ENCODE measurements around the gene RHBDL2. TPM values are rescaled to one million over a fixed set of nuclear protein-coding genes. Genes with fewer than 3 reads are reported as not detected.
"Not testable (repeated sequence)": the region's sequence is repeated elsewhere in the genome, so short reads cannot be mapped to it uniquely, and the experiment has no call there.

RHBDL2 gene
- total RNA-seq, 2 experiments from 2014 or later, result not detected

DNA sequence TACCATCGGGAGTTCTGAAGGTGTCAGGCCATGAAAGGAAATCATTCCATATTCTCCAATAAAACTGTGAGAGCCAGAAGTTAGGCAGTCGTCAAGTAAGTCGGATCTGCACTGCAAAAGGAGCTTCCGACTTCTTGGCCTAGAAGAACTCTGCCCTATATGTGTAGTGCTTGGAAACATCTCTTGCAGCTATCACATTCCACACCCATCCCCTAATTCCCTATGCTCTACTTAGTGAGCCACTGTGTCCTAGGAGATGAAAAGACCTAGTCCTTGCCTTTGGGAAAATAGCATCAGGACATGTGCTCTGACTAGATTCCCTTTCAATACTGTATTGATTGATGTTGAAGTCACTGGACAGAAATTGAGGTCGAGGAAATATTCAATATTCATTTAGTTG lies 52.0 kb downstream of the RHBDL2 start:
- ChIA-PET CTCF (no interaction called here), POLR2A (no interaction called here)

DNA sequence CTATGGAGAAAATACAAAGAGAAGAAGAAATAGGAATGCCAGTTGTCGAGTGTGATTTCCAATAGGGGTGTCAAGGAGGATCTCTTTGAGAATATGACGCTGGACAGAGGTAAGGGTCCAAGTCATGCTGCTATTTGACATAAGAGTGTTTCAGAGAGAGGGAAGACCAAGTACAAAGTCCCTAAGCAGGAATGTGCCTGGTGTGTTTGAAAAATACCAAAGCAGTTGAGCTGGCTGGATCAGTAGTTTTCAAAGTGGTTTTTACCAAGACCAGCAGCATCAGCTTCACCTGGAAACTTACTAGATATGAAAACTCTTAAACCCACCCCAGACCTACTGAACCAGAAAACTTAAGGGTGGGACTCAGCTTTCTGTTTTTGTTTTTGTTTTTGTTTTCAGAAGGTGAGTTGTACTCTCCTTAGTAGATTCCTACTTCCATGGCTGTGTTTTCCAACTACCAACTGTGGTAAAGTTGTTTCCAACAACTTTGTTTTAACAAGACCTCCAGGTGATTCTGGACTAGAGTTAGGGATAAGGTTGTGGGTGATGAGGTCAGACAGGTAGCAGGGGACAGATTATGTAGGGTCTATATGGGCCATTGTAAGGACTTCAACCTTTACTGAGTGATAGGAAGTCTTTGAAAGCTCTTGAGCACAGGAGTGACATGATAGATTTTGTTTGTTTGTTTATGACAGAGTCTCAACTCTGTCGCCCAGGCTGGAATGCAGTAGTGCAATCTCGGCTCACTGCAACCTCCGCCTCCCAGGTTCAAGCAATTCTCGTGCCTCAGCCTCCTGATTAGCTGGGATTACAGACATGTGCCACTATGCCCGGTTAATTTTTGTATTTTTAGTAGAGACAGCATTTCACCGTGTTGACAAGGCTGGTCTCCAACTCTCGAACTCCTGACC lies 53.0 kb downstream of the RHBDL2 start:
- POLR2A ChIA-PET, result no interaction called here
- CTCF ChIA-PET, result no interaction called here

DNA sequence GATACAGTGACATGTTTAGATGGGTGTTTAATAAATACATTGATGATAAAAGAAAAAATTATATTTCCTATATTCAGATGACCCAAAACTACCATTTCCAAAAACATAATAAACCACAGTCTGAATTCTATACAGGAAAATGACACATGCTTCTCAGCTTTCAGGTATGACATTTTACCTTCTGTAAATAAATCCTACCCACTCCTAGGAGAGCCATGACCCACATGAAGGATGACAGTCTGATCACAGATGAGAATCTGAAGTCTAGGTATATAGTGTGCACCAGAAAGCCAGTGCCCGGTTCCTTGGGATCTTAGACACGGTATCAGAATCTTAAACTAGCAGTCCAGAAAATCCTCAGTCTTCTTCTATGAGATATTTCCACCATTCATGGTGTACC lies 56.5 kb downstream of the RHBDL2 start:
- ChIA-PET CTCF (no interaction called here), POLR2A (no interaction called here)

DNA sequence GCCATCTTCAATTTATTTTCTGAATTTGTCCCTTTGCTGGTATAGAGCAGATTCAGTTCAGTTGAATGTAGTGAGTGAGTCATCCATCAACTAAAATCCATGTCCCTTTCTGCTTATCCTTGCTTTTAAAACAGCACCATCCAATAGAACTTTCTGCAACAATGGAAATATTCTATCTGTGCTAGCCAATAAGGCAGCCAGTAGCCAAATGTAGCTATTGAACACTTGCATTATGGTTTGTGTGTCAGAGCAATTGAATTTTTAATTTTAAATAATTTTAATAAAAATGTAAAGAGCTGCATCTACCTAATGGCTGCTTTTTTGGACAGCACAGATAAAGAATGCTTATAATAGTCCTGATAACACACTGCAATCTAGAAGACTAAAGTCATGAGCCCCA lies 60.1 kb downstream of the RHBDL2 start, which contains the start of gene GJA9:
Gene GJA9 (minus strand): TSS at position 101 of the 400 bp plus-strand sequence. CDS start 5,489 bp downstream, outside the sequence.
- CTCF ChIA-PET, result interaction anchor here (0.6 kb wide), 1 partner anchor 83 kb away, joined by 3 read pairs; no protein-coding TSS in a partner anchor
- POLR2A ChIA-PET, result interaction anchor here (0.6 kb wide), 1 partner anchor 580 kb away, joined by 5 read pairs; no protein-coding TSS in a partner anchor

DNA sequence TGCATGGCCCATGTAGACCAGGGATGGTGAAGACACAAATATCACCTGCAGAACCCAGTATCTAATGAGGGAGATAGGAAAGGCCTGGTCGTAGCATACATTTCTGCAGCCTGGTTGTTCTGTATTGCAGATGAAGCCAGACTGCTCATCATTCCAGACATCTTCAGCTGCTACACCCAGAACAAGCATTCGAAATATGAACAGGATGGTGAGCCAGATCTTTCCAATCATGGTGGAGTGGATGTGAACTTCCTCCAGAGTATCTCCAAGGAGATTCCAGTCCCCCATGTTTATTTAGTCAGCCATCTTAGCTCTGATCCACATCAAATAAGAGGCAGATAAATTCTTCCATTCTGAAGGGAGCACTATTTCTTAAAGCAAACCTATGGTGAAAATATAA lies 65.8 kb downstream of the RHBDL2 start:
- ChIA-PET POLR2A (no interaction called here), CTCF (no interaction called here)

DNA sequence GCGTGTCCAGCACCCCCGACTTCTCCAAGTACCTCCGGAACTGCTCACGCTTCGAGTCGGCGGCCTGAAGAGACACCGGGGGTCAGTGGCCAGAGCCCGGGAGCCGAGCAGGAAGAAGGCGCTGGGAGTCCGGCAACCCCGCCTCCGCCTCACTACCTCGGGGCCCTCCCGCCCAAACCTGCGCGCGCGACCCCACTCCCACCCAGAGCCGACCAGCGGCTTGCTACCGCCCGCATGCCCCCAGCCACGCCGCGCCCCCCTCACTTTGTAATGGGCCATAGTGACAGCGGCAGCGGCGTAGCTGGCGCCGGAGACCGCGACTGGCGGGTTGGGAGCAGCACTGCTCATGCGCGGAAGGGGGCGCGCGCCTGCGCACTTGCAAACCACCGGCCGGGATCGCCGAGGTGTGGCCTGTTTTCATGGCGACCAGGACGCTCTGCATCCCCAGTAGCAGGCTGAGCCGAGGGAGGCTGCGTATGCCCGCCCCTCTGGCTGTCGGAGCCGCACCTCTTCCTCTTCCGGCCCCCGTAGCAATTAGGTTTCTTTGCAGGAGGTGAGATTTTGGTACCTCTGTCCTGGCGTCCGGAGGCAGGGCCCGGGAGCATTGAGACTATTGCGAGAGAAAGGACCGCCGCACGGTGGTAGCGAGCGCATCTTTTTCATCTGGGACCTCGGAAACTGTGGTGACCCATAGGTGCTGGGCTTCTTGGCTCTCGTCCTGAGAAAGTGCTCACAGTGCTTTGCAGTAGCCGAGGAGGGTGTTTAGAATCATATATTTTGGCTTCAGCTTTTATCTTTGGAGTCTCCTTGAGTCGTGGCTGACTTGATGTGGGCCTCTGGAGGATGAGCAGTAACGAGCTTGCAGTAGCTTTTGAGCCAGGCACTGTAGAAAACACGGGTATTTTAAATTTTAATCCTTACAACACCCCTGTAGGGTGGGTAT lies 68.3 kb downstream of the RHBDL2 start, which contains the start of gene MYCBP:
Gene MYCBP (minus strand): TSS at position 322 of the 943 bp plus-strand sequence. CDS start 43 bp downstream, at position 279.
- ChIA-PET POLR2A (interaction anchor here (0.5 kb wide), 1 partner anchor 127 kb away, joined by 3 read pairs; no protein-coding TSS in a partner anchor), CTCF (interaction anchor here (2.4 kb wide), 1 partner anchor 11 kb away, joined by 5 read pairs; no protein-coding TSS in a partner anchor)

DNA sequence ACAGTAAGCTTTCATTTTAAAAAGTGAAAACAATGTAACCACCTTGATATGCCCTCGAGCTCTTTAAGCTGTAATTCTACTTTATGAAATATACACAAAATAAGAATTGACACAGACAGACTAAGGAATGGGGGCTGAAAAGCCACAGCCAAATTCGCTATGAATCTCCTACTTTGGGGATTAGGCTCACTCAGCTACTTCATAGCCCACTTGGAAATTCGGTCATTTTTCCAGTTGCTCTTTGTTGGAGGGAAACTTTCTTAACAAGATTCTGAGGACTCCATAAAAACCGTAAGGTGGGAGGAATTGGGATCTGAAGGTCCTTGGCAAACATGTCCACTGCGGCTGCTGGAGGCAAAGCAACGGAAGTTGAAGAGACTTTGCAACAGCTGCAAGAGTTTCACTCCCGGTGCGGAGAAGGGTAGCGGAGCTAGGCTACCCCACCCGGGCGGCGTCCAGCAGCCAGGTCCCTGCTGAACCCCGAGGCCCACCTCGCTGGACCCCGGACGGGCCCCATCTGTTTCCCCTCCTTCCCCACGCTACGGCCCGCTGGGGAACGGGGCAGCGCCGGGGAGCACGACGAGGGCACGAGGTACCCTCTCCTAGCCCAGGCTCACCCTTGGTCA lies 69.1 kb downstream of the RHBDL2 start:
- POLR2A ChIA-PET, result interaction anchor here (0.7 kb wide), 1 partner anchor 154 kb away, joined by 3 read pairs; the partner anchor contains the start of gene NDUFS5
- CTCF ChIA-PET, result interaction anchor here (1.3 to 2.4 kb wide), 2 partner anchors 11 to 20 kb away, joined by 3 to 5 read pairs; no protein-coding TSS in a partner anchor

DNA sequence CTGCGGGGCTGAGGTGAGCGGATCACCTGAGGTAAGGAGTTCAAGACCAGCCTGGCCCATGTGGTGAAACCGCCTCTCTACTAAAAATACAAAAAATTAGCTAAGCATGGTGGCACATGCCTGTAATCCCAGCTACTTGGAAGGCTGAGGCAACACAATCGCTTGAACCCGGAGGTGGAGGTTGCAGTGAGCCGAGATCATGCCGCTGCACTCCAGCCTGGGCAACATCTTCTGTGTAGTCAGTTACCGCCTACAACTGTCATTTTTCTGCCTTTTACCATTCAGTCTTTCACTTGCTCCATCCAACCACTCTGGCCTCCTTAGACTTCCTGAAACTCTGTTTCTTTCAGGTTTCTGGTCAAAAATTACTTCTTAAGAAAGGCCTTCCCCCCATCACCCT lies 70.6 kb downstream of the RHBDL2 start:
- ChIA-PET CTCF (no interaction called here), POLR2A (interaction anchor here (0.7 to 1.9 kb wide), 4 partner anchors 12 to 155 kb away, joined by 3 to 7 read pairs (median 4); partner anchors contain the start of genes NDUFS5 and RRAGC)

DNA sequence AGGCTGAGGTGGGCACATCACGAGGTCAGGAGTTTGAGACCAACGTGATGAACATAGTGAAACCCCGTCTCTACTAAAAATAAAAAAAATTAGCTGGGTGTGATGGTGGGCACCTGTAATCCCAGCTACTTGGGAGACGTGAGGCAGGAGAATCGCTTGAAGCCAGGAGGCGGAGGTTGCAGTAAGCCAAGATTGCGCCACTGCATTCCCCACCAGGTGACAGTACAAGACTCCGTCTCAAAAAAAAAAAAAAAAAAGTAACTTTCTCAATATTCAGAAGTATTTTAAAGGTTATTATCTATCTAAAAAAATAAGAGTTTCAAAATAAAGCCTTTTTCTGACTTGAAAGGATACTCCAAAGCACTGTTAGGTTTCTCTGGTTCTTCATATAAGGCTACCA lies 74.4 kb downstream of the RHBDL2 start:
- CTCF ChIA-PET, result no interaction called here

DNA sequence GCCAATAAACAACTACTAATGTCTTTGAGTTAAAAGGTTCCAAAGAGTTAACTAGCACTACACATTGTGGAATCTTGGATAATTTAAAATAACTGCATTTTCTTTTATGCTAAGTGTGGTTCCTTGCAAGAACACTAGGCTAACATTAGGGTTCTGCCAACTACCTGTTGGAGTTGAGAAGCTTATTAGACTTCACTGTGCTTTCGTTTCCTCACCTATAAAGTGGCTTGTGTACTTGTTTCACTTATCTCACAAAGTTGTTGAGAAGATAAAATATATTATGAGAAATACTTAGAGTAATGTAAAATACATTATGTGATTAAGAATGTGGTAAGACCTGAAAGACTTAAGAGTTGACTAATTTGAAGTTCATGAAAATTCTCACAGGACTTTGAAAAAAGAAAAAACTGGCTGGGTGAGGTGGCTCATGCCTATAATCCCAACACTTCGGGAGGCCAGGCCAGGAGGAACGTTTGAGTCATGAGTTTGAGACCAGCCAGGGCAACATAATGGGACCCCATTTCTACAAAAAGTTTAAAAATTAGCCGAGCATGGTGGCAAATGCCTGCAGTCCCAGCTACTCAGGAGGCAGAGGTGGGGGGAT lies 76.4 kb downstream of the RHBDL2 start:
- ChIA-PET POLR2A (no interaction called here), CTCF (no interaction called here)

More for the DNA sequence above, 74.4 kb downstream of the RHBDL2 start:
- POLR2A ChIA-PET, result no interaction called here

DNA sequence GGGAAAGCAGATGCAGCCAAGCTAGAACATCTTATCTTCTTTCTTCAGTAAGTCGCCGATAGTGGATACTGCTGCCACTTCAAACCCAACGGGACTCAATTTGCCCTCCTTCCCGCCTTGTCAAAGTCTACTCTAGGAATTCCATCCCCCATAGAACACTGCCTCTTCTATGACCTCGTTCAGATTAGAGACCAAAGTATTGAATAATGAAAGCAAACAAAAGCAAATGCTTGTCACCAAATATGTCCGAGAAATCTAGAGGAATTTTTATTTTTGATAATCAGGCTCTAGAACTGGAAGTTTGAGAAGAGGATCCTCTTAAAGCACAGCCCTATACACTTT lies 81.2 kb downstream of the RHBDL2 start:
- ChIA-PET CTCF (no interaction called here), POLR2A (no interaction called here)

DNA sequence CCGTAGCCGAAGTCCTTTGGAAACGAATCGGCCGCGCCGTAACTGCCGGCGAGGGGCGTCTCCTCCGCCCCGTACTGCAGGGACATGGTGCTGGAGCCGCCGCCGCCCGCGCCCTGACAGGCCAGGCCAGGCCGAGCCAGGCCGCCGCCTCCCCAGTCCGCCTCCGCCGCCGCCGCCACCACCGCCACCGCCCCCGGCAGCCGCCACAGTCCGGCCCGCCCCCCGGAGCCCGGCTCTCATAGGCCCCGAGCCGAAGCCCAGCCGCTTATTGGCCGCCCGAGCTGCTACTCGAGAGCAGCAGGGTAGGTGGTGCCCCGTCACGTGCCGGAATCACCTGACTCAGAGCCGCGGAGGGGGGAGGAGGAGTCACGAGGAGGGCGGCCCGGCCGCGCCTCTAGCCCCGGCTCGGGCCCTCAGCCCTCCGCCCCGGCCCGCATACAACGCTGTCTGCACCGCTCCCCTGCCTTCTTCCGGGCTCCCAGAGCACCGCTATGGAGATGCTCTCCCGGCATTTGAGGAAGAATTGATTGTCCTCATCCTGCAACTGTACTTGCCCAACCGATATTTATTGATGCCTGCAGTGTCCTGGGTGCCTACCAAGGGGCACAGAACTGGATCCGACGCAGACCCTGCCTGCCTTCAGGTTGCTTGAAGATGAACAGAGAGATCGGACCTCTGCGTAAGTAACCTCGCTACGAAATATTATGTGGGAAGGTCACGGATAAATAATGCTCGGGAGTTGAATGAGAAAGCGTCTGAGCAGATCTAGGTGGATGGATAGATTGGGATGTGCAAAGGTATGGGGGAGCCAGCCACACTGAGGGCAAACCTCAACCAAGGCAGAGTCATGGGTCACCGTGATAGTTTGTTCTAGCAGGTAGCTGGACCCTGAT lies 81.8 kb downstream of the RHBDL2 start, which contains the start of gene RRAGC:
Gene RRAGC (minus strand): TSS at position 212 of the 893 bp plus-strand sequence. CDS start 126 bp downstream, at position 86.
- POLR2A ChIA-PET, result interaction anchor here (0.9 to 1.2 kb wide), 3 partner anchors 11 to 167 kb away, joined by 3 to 7 read pairs (median 6); partner anchors contain the start of gene NDUFS5
- CTCF ChIA-PET, result no interaction called here

DNA sequence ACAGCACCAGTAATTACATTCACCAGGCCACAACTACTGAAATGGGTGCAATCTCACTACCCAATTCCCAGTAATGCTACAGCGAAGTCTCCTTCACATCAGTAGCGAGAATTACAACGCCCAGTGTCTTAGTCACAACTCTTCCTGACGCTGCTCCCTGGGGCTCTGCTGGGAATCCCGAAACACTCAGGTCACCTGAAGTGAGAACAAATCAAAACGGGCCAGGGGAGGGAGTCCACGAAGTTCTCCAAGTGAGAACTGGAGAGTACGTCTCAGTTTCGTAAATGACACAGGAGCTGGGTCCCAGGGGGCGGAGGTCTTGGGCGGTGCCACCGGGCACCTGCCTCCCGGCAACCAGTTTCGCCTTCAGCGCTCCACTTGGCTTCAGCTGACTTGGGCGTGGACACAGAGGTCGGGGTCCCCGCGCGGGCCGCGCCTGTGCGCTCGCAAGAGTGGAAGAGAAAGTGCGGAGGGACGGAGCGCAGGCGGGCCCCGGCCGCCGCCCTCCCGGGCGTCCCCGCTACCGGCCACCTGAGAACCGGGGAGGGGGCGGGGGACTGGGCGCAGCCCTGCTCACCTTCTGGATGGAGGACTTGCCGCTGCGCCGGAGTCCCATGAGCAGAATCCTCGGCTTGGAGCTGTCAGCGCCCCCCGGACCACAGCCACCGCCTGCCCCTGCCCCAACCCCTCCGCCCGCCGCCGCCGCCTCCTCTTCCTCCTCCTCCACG lies 82.6 kb downstream of the RHBDL2 start:
- ChIA-PET CTCF (no interaction called here), POLR2A (interaction anchor here (0.6 to 1.2 kb wide), 4 partner anchors 12 to 248 kb away, joined by 3 to 7 read pairs (median 4); partner anchors contain the start of gene NDUFS5)

DNA sequence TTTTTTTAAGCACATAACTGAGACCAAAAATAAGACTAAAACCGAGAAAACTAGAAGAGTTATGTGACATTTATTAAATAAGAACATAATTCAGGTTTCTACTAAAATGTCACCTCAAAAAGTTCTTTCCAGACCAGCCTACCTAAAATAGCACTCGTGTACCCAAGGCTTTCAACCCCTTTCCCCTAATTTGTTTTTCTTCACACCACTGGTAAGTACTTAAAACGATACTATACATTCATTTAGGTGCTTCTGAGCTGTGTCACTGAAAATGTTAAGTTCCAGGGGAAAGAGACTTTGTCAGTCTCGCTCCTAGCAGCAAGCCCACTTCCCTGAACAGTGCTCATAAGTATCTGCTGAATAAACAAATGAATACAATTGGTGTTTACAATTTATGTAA lies 88.8 kb downstream of the RHBDL2 start:
- ChIA-PET POLR2A (interaction anchor here (1.7 to 2.9 kb wide), 3 partner anchors 174 to 825 kb away, joined by 4 to 10 read pairs (median 4); partner anchors contain the start of gene NDUFS5), CTCF (interaction anchor here (1.0 kb wide), 1 partner anchor 19 kb away, joined by 3 read pairs; no protein-coding TSS in a partner anchor)

DNA sequence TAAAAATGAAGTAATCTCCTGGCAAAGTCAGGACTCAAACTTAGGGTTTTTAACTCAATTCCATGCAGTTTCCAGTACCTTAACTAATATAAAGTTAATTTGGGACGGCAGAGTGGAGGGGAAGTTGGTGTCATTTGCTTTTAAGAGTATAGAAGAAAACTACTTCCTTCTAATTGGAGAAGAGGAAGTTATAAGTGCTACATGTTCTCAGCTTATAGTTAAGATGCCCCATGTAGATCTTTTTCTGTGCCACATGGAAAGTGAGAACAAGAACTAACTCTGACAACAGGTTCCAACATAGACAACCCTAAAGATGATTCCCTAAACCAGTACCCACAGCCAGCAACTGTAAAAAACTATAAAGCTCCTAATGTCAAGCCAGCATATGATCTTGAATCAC lies 93.6 kb downstream of the RHBDL2 start:
- CTCF ChIA-PET, result no interaction called here
- POLR2A ChIA-PET, result interaction anchor here (0.6 kb wide), 1 partner anchor 583 kb away, joined by 4 read pairs; no protein-coding TSS in a partner anchor

DNA sequence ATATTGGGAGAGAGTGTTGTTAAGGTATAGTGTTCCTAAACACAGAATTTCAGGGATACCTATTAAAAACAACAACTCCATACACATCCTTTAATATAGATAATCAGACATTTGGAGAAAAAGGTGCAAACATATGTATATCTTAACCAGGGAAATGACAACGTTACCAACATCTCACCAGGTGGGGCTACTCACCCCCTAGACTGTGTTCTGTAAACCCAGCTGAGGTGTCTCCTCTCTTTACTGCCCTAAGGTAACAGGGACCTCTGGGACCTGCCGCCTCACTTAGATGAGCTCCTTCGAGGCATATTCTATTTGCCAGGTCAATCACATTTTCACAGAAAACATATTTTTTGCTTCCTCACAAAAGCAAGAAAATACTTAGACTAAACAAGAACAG lies 95.4 kb downstream of the RHBDL2 start:
- POLR2A ChIA-PET, result no interaction called here

DNA sequence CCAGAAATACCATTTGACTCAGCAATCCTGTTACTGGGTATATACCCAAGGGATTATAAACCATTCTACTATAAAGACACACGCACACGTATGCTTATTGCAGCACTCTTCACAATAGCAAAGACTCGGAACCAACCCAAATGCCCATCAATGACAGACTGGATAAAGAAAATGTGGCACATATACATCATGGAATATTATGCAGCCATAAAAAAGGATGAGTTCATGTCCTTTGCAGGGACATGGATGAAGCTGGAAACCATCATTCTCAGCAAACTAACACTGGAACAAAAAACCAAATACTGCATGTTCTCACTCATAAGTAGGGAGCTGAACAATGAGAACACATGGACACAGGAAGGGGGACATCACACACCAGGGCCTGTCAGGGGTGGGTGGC lies 96.5 kb downstream of the RHBDL2 start:
- CTCF ChIA-PET, result interaction anchor here (1.1 kb wide), 1 partner anchor 153 kb away, joined by 3 read pairs; no protein-coding TSS in a partner anchor
- POLR2A ChIA-PET, result not testable (repeated sequence)

More for the DNA sequence above, 95.4 kb downstream of the RHBDL2 start:
- CTCF ChIA-PET, result interaction anchor here (1.1 kb wide), 1 partner anchor 152 kb away, joined by 3 read pairs; no protein-coding TSS in a partner anchor
